Neural progenitor cell (in vitro differentiated cells): ENCODE results near the gene CENATAC. TPM values are rescaled to one million over a fixed set of nuclear protein-coding genes. Genes with fewer than 3 reads are reported as not detected.

Experiments used
- DNase-seq: peaks from one replicate; pipeline ENCODE4 v3.0.0-alpha.2; 2016; ENCODE audit warnings: low spot score
- H2AFZ ChIP-seq: fragments of 200-600 bp; sonication (generic); replicated peaks from 2 replicates; pipeline ENCODE4 v1.6.1; 2016; ENCODE audit warnings: antibody characterized with exemption
- H3F3A ChIP-seq: fragments of 200-600 bp; sonication (generic); 2 replicates; pipeline ENCODE4 v1.6.1; 2016; ENCODE audit warnings: antibody characterized with exemption, low read depth
- H3K27ac ChIP-seq: fragments of 200-600 bp; sonication (generic); 2 replicates; pipeline ENCODE4 v1.5.1; 2016; ENCODE audit warnings: mild to moderate bottlenecking
- H3K27me3 ChIP-seq: fragments of 200-600 bp; sonication (generic); 2 replicates; pipeline ENCODE4 v1.6.1; 2016; ENCODE audit warnings: mild to moderate bottlenecking, moderate library complexity
- H3K36me3 ChIP-seq: fragments of 200-600 bp; sonication (generic); 2 replicates; pipeline ENCODE4 v1.5.1; 2016
- H3K4me1 ChIP-seq: fragments of 200-600 bp; sonication (generic); 2 replicates; pipeline ENCODE4 v1.6.1; 2016; ENCODE audit warnings: mixed run types
- H3K4me2 ChIP-seq: fragments of 200-600 bp; sonication (generic); 2 replicates; pipeline ENCODE4 v1.6.1; 2016
- H3K4me3 ChIP-seq: fragments of 200-600 bp; sonication (generic); 2 replicates; pipeline ENCODE4 v1.5.1; 2016
- H3K79me2 ChIP-seq: fragments of 200-600 bp; sonication (generic); 2 replicates; pipeline ENCODE4 v1.6.1; 2016; ENCODE audit warnings: low read depth
- H3K9ac ChIP-seq: fragments of 200-600 bp; sonication (generic); 2 replicates; pipeline ENCODE4 v1.6.1; 2016
- H3K9me3 ChIP-seq: fragments of 200-600 bp; sonication (generic); 2 replicates; pipeline ENCODE4 v1.5.1; 2016; ENCODE audit warnings: low read depth
- H4K20me1 ChIP-seq: fragments of 200-600 bp; sonication (generic); 2 replicates; pipeline ENCODE4 v1.6.1; 2016; ENCODE audit warnings: low read depth
- H3K27ac Mint-ChIP-seq: 3 replicates; pipeline ENCODE4 v1.8.0; 2021; ENCODE audit warnings: mixed read lengths
- H3K27me3 Mint-ChIP-seq: 2 replicates; pipeline ENCODE4 v1.8.0; 2022; ENCODE audit warnings: low read depth, mild to moderate bottlenecking, inconsistent platforms, moderate library complexity, mixed read lengths; ENCODE audit not compliant: insufficient read depth
- H3K36me3 Mint-ChIP-seq: 3 replicates; pipeline ENCODE4 v1.8.0; 2021; ENCODE audit warnings: mixed read lengths
- H3K4me1 Mint-ChIP-seq: 3 replicates; pipeline ENCODE4 v1.8.0; 2021; ENCODE audit warnings: mixed read lengths
- H3K4me3 Mint-ChIP-seq: 3 replicates; pipeline ENCODE4 v1.8.0; 2021; ENCODE audit warnings: mild to moderate bottlenecking, moderate library complexity, mixed read lengths
- H3K9me3 Mint-ChIP-seq: 3 replicates; pipeline ENCODE4 v1.8.0; 2020; ENCODE audit warnings: mixed read lengths
- CTCF ChIP-seq: fragments of 200-600 bp; sonication (generic); IDR thresholded peaks from 2 replicates; pipeline ENCODE4 v1.5.1; 2017; ENCODE audit warnings: antibody characterized with exemption, mild to moderate bottlenecking
- EZH2 ChIP-seq: fragments of 200-600 bp; sonication (generic); IDR thresholded peaks from 2 replicates; pipeline ENCODE4 v1.6.1; 2017; ENCODE audit warnings: antibody characterized with exemption, mild to moderate bottlenecking, moderate library complexity
- EZH2phosphoT487 ChIP-seq: fragments of 200-600 bp; sonication (generic); IDR thresholded peaks from 2 replicates; pipeline ENCODE4 v1.6.1; 2017; ENCODE audit warnings: antibody characterized with exemption
- total RNA-seq: library from RNA; depleted of rRNA; stranded (reverse); fragments of >200 nt; gene quantifications from 2 replicates; pipeline ENCODE4 v1.2.3, GENCODE V29; 2015; ENCODE audit warnings: low replicate concordance

The CENATAC gene
- total RNA-seq, 1 donor from 2014 or later = 46.4 TPM

- Histone ChIP-seq H3K27me3 (no peaks in the 10 kb centered on the region), H3K9ac (no peak overlapping the region), H3K79me2 (peaks cover 37% of the 10 kb centered on the region), H3K36me3 (peaks cover 4% of the 10 kb centered on the region), H3K4me3 (no peak overlapping the region), H2AFZ (no peak overlapping the region), H3K4me1 (peaks cover 10% of the 10 kb centered on the region), H3K27ac (no peak overlapping the region), H3F3A (peaks cover 44% of the 10 kb centered on the region), H3K4me2 (no peak overlapping the region), H4K20me1 (peaks cover 26% of the 10 kb centered on the region), H3K9me3 (no peaks in the 10 kb centered on the region)
- Mint-ChIP-seq H3K27ac (no peak overlapping the region), H3K4me3 (no peak overlapping the region), H3K9me3 (no peaks in the 10 kb centered on the region), H3K36me3 (peaks cover 26% of the 10 kb centered on the region), H3K4me1 (peaks cover 20% of the 10 kb centered on the region), H3K27me3 (peaks cover 4% of the 10 kb centered on the region)
- TF ChIP-seq EZH2 (no peak), CTCF (no peak), EZH2phosphoT487 (no peak)
- no peak for DNase-seq
These were observed 28.2 kb downstream of the CENATAC start for GRCh38 chr11:119025978-119026766.

- Mint-ChIP-seq H3K27me3 (peaks cover 4% of the 10 kb centered on the region), H3K4me1 (peaks cover 20% of the 10 kb centered on the region), H3K27ac (no peak overlapping the region), H3K36me3 (peaks cover 21% of the 10 kb centered on the region), H3K9me3 (no peaks in the 10 kb centered on the region), H3K4me3 (no peak overlapping the region)
- Histone ChIP-seq H4K20me1 (peaks cover 22% of the 10 kb centered on the region), H3K4me2 (no peak overlapping the region), H3K4me3 (no peak overlapping the region), H3K36me3 (no peaks in the 10 kb centered on the region), H2AFZ (no peak overlapping the region), H3K27me3 (no peaks in the 10 kb centered on the region), H3K9me3 (no peaks in the 10 kb centered on the region), H3K79me2 (peaks cover 29% of the 10 kb centered on the region), H3K9ac (no peak overlapping the region), H3K4me1 (peaks cover 10% of the 10 kb centered on the region), H3F3A (peaks cover 37% of the 10 kb centered on the region), H3K27ac (no peak overlapping the region)
- no peak for TF ChIP-seq EZH2phosphoT487
- no peak for DNase-seq
These were observed 29.0 kb downstream of the CENATAC start for GRCh38 chr11:119026970-119027369.

GRCh38 chr11:119027561-119028345, 29.8 kb downstream of the CENATAC start:
- Histone ChIP-seq H3K27me3 (no peaks in the 10 kb centered on the region), H3K36me3 (no peaks in the 10 kb centered on the region), H4K20me1 (peaks cover 22% of the 10 kb centered on the region), H3K79me2 (peaks cover 28% of the 10 kb centered on the region), H3F3A (peaks cover 37% of the 10 kb centered on the region), H3K9me3 (no peaks in the 10 kb centered on the region), H3K4me3 (no peak overlapping the region), H3K27ac (no peak overlapping the region), H3K9ac (no peak overlapping the region), H3K4me2 (no peak overlapping the region), H3K4me1 (peaks cover 10% of the 10 kb centered on the region), H2AFZ (no peak overlapping the region)
- Mint-ChIP-seq H3K36me3 (peaks cover 19% of the 10 kb centered on the region), H3K9me3 (no peaks in the 10 kb centered on the region), H3K27me3 (peaks cover 4% of the 10 kb centered on the region), H3K4me1 (peaks cover 20% of the 10 kb centered on the region), H3K27ac (peak overlapping the region; percentile 69), H3K4me3 (peak overlapping the region; percentile 60)
- TF ChIP-seq EZH2phosphoT487 (no peak), CTCF (no peak), EZH2 (no peak)
- no peak for DNase-seq
